Measurements from ENCODE around the gene PNMA8A.
"Not testable (repeated sequence)": the region's sequence is repeated elsewhere in the genome, so short reads cannot be mapped to it uniquely, and the experiment has no call there.

PNMA8A gene

GRCh38 chr19:46461537-46461936, 9.8 kb downstream of the PNMA8A start:
- no peak for DNase-seq

GRCh38 chr19:46460981-46461380, 10.4 kb downstream of the PNMA8A start:
- no peak for DNase-seq

DNA sequence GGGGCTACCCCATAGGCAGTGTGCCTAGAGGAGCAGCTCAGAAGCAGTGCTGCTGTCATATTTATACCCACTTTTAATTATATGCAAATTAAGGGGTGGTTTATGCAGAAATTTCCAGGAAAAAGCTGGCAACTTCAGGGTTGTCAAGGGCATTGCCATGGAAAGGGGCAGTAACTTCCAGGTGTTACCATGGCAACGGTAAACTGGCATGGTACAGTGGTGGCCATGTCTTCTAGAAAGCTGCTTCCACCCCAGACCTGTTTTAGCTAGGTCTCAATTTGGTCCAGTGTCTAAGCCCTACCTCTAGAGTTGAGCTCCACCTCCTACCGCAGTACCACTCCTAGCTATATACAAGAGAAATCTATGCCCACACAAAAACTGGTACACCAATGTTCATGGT, 11.3 kb downstream of the PNMA8A start:
- DNase-seq = no peak

GRCh38 chr19:46456930-46457329, 14.4 kb downstream of the PNMA8A start:
- no peak for DNase-seq

GRCh38 chr19:46454244-46454643, 17.1 kb downstream of the PNMA8A start:
- no peak for DNase-seq

DNA sequence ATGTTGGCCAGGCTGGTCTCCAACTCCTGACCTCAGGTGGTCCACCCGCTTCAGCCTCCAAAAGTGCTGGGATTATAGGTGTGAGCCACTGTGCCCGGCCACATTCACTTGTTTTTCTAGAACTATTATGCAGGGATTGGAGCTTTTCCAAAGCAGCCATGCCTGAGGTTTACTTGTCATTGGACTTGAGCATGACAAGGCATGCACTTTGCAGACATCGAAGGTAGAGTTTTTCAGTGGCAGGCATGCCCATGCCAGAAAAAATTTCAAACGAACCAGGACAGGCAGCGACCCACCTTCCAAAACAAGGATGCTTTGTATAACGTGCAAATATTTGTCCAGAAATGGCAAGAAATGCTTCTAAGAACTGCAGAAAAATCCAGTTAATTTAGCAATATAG, 17.7 kb downstream of the PNMA8A start:
- no peak for DNase-seq

DNA sequence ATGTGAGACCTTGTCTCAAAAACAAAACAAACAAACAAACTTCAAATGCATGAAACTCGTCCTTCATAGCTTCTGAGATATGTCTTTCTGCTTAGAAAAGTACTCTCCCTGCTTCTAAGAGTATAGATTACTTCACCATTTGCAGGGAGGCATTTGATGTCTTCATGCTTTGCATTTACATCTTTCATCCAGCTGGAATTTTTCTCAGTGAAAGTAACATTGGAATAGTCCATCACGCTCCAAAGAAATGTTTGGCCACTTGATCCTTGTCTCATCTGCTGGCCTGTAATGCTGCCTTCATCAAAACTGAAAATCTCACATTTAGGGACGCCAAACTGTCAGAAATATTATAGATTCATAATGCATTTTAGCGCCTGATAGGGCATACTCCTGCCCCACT, 19.2 kb downstream of the PNMA8A start:
- no peak for DNase-seq

GRCh38 chr19:46451352-46451751, 20.0 kb downstream of the PNMA8A start:
- no peak for DNase-seq

DNA sequence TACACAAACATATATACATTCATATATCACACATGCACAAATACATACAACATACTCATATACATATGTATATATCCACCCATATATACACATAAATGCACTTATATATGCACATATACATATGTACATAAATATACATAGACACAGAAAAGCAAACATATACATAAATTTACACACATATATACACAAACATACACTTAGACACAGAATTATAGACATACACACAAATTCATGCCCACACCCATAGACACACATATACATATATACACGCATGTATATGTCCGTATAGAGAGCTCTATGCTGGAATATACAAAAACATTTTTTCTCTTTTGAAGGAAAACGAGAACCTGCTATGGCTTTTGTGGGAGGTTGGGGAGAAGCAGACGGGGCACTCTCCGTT, 20.6 kb downstream of the PNMA8A start:
- DNase-seq = no peak

GRCh38 chr19:46449228-46449627, 22.1 kb downstream of the PNMA8A start:
- no peak for DNase-seq

DNA sequence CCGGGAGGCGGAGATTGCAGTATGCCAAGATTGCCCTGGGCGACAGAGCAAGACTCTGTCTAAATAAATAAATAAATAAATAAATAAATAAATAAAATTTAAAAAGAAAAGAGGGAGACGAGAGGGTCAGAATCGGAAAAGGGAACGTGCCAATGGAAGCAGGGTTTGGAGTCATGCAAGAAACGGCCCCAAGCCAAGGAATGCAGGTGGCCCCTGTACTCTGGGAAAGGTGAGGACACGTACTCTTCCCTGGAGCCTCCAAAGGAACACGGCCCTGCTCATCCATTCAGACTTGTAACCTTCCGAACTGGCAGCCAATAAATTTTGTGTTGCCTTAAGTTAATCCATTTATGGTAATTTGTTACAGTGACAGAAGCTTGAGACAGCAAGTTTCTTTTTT, 22.8 kb downstream of the PNMA8A start:
- DNase-seq = no peak

DNA sequence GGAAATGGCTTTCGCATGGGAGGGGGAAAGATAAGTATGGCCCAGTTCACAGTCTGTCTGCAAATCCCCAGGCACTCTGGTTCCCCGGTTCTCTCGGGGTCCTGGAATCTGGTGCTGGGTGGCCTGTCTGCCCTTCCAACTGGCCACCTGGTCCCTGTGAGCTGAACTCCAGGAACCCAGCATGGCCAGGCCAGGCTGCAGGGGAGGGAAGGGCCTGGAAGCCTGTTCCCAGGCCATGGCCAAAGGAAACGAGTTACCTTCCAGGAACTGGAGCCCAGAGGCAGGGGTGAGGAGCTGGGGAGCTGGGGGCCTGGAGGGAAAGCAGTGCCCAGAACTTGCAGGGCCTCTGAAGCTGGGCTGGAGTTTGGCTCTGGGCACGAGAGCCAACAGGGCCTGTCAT, 23.5 kb downstream of the PNMA8A start:
- DNase-seq = no peak

GRCh38 chr19:46447006-46447405, 24.4 kb downstream of the PNMA8A start:
- no peak for DNase-seq

DNA sequence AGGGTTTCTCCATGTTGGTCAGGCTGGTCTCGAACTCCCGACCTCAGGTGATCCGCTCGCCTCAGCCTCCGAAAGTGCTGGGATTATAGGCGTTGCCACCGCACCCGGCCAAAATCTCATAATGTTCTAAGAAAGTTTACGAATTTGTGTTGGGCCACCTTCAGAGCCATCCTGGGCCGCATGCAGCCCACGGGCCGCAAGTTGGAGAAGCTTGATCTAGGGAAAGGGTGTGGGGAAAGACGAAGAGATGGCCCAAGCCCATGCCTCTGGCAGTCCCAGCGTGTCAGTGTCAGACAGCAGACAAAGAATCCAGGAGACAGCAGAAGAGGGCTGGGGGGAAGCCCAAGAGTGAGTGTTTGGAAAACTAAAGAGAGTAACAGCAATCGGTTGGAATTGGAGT, 25.3 kb downstream of the PNMA8A start:
- DNase-seq = no peak

GRCh38 chr19:46442808-46443450, 28.4 kb downstream of the PNMA8A start:
- no peak for DNase-seq

DNA sequence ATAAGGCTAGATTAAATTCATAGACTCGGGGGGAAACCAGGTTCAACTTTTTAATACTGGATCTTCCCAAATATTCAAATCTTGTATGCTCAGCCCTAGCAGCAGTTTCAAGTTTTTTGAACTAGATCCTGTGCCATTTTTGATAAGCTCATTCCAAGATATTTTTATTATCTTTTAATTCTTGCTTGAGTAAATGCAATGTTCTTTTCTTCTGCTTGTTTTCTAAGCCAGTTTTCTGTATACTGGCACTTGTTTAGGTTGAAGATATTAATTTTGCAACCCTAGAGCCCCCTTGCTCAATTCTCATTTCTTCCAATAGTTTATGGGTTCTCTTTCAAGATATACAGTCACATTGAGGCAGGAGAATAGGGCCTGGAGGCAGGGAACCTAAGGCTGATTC, 29.5 kb downstream of the PNMA8A start:
- DNase-seq = no peak

DNA sequence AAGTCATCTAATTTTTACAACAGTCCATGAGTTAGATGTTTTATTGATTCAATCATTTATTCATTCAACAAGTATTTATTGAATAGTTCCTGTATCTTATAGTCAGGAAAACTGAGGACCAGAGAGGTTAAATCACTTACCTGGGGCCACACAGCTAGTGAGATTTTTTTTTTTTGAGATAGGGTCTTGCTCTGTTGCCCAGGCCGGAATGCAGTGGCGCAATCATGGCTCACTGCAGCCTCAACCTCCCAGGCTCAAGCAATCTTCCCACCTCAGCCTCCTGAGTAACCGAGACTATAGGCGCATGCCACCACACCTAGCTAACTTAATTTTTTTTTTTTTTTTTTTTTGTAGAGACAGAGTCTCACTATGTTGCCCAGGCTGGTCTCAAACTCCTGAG, 35.7 kb downstream of the PNMA8A start:
- not testable (repeated sequence) for DNase-seq

GRCh38 chr19:46435009-46435408, 36.4 kb downstream of the PNMA8A start:
- no peak for DNase-seq

DNA sequence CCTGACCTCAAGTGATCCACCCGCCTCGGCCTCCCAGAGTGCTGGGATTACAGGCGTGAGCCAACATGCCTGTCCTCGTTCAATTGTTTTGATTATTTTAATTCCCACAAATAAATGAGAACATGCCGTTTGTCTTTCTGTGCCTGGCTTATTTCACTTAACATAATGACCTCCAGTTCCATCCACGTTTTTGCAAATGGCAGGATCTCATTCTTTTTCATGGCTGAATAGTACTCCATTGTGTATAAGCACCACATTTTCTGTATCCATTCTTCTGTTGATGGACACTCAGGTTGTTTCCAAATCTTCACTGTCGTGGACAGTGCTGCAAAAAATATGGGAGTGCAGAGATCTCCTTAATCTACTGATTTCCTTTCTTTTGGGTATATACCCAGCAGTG, 37.9 kb downstream of the PNMA8A start:
- DNase-seq = not testable (repeated sequence)

DNA sequence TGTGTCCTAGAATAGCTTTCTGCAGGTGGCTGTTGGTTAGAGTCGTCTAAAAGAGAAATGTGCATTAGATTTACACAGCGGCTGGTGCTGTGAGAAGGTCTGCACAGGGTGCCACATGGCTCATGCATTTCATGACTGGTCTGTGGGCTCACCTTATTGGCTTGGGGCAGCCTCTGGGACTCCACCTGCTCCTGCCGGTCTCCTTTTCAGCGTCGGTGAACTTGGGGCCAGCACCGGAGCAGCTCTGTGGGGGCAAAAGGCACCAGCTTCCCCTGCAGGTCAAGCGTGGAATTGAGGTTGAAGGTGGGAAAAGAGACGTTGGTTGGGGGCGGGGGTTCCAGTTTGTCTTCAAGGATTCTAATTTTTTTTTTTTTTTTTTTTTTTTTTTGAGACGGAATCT, 39.5 kb downstream of the PNMA8A start:
- DNase-seq = no peak

DNA sequence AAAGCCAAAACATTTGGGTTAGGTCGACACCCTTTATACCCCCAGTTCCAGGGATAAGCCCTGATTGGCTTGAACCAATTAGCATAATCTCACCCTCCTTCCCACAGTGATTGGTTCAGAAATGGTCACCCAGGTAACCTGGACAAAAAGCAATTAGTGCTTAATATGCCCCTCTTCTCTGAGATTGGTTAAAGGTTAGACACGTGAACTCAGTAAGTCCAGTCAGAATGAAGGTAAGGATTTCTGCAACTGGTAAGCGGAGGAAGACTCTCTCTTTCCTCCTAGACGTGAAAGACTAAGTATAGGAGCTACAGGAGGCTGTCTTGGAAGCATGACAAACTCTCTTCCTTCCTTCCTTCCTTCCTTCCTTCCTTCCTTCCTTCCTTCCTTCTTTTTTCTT, 41.4 kb downstream of the PNMA8A start:
- DNase-seq = no peak

DNA sequence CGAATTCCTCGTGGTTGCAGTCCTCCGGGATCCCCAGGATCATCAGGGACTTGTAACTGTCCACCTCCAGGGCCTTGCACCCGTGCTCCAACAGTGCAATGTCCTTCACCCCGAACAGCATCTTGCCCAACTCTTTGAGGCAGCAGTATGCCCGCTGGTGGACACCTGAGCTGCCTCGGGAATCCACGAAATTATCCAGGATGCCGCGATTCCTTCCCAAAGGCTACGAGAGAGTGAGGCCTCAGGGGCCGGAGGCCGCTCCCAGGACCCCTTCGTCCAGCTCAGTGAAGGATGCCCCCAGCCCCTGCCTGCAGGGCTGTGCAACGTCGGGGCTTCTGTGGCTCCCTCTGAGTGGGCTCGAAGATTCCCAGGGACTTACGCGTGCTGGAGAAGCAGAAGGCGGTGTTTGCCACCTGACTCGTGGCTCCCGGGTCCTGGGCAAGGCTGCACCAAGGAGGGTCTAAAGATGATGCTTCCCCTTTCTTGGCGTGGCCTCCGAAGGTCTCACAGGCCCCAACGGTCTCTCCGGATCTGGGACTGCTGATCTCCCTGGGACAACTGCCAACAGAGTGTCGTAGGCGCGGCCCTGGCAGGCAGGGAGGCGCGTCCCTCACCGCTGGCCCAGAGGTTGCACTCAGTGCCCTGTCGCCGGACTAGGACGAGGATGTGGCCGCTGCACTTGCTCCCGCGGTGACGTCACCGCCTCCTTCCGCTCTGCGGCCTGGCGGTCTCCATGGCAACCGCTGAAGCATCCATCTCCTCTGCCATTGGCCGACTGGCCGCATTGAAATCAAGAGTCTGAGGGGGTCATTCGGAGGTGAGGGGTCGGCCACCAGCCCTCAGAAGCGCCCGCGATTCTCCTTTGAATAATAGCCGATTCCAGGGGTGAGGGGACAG, 42.9 kb downstream of the PNMA8A start, which contains the start of gene PNMA8C:
Gene PNMA8C (minus strand): TSS at position 698 of the 897 bp plus-strand sequence. CDS start 577 bp downstream, at position 121.
- peak; percentile 63 for DNase-seq

GRCh38 chr19:46427518-46428045, 43.8 kb downstream of the PNMA8A start:
- DNase-seq = no peak

DNA sequence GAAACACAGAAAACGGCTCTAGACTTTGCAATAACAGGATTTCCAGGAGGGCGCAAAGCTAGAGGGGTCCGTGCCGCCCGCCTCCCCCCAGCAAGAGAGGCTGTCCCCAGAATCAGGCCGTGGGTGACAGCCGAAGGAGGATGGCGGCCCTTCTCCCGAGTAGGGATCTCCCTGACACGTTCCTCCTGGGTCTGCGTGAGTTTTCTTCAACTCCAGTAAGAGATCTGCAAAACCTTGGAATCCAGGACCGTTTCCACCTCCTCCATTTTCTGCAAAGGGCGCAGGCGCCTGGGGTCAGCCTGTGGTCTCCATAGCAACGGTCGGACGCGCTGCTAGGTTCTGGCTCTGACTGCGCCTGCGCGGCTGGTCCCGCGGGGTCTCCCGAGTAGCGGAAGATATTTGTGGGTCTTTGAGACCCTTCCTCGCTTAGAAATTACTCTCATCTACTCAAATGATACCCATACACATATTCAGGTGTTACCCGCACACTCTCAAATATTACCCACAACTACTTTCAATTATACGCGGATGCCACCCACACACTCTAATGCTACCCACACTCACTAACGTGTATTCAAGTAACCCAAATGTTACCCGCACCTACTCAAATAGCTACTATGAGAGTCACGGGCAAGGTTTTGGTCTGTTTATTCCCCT, 44.7 kb downstream of the PNMA8A start:
- DNase-seq = no peak

Data from CD4-positive, alpha-beta T cell treated with Interleukin-17A for 1 hour (primary cell).